Neural cell (in vitro differentiated cells): ENCODE results near the gene PLD5.

Experiments used
- CTCF ChIP-seq: fragments of 450-650 bp; IDR thresholded peaks from 2 replicates; pipeline ENCODE4 v1.5.1; 2014; ENCODE audit warnings: antibody characterized with exemption, mild to moderate bottlenecking, moderate library complexity; ENCODE audit not compliant: poor library complexity, severe bottlenecking
- EZH2 ChIP-seq: fragments of 200-600, 300-800 bp; shearing (Covaris generic), sonication (generic); IDR thresholded peaks from 2 replicates; pipeline ENCODE4 v1.6.1; 2014; ENCODE audit warnings: antibody characterized with exemption, low read length, borderline replicate concordance, mild to moderate bottlenecking; ENCODE audit not compliant: insufficient read depth, poor library complexity, severe bottlenecking
- POLR2AphosphoS5 ChIP-seq: IDR thresholded peaks from 2 replicates; pipeline ENCODE4 v1.6.1; 2012
- RAD21 ChIP-seq: fragments of 450-650 bp; conservative IDR thresholded peaks from 2 replicates; pipeline ENCODE4 v1.6.1; 2014; ENCODE audit warnings: antibody characterized with exemption, mild to moderate bottlenecking, moderate library complexity
- REST ChIP-seq: IDR thresholded peaks from 2 replicates; pipeline ENCODE4 v1.6.1; 2012; ENCODE audit warnings: borderline replicate concordance

GRCh38 chr1:242449661-242450060 lies 74.8 kb downstream of the PLD5 start:
- TF ChIP-seq CTCF (no peak), REST (no peak), RAD21 (no peak), POLR2AphosphoS5 (no peak), EZH2 (no peak)
